Astrocyte (in vitro differentiated cells and primary cell): ENCODE measurements around the gene BAIAP3.

Source experiments
- CTCF ChIP-seq: IDR thresholded peaks from 2 replicates; pipeline ENCODE4 v1.5.1; 2011; ENCODE audit warnings: low read depth, mild to moderate bottlenecking, inconsistent platforms, low read length, moderate library complexity; ENCODE audit not compliant: insufficient read depth
- EZH2 ChIP-seq: IDR thresholded peaks from 2 replicates; pipeline ENCODE4 v1.6.1; 2012; ENCODE audit warnings: mild to moderate bottlenecking, low read length, inconsistent platforms; ENCODE audit not compliant: insufficient read depth

GRCh38 chr16:1298406-1298805, 35.0 kb upstream of the BAIAP3 start:
- TF ChIP-seq EZH2 = no peak
- no peak for TF ChIP-seq CTCF
